GM19452 (cell line): ENCODE results near the gene GJD4.

Experiments used
- ATAC-seq: cut with Tn5 transposase; IDR thresholded peaks from one replicate; pipeline ENCODE4 v1.9.1; 2021; ENCODE audit not compliant: unreplicated experiment

GJD4 gene

GRCh38 chr10:35613597-35614226, 8.6 kb downstream of the GJD4 start:
- ATAC-seq = no peak

GRCh38 chr10:35614312-35614711, 9.2 kb downstream of the GJD4 start:
- no peak for ATAC-seq

- ATAC-seq = no peak
Measured at GRCh38 chr10:35626971-35627507, 21.9 kb downstream of the GJD4 start.

- ATAC-seq = no peak
Measured at GRCh38 chr10:35631404-35631803, 26.3 kb downstream of the GJD4 start.

- no peak for ATAC-seq
Measured at GRCh38 chr10:35632027-35632426, 26.9 kb downstream of the GJD4 start.

GRCh38 chr10:35633006-35633980, 28.2 kb downstream of the GJD4 start:
- ATAC-seq = no peak

- peak; percentile 64 for ATAC-seq
Measured at GRCh38 chr10:35635576-35635975, 30.4 kb downstream of the GJD4 start.

- ATAC-seq = no peak
Measured at GRCh38 chr10:35636956-35637355, 31.8 kb downstream of the GJD4 start.

- ATAC-seq = no peak
Measured at GRCh38 chr10:35637462-35637861, 32.3 kb downstream of the GJD4 start.

- no peak for ATAC-seq
Measured at GRCh38 chr10:35638101-35638500, 33.0 kb downstream of the GJD4 start.

GRCh38 chr10:35639021-35639727, 34.0 kb downstream of the GJD4 start:
- no peak for ATAC-seq

- ATAC-seq = no peak
Measured at GRCh38 chr10:35639728-35640401, 34.7 kb downstream of the GJD4 start.

GRCh38 chr10:35640474-35640873, 35.3 kb downstream of the GJD4 start:
- ATAC-seq = peak; percentile 6

GRCh38 chr10:35640951-35641675, 36.0 kb downstream of the GJD4 start:
- ATAC-seq = peak; percentile 31

GRCh38 chr10:35641676-35642034, 36.5 kb downstream of the GJD4 start:
- ATAC-seq = peak; percentile 21

GRCh38 chr10:35642035-35642792, 37.1 kb downstream of the GJD4 start, which contains the start of gene FZD8:
FZD8 (minus strand) TSS chr10:35642296; CDS start chr10:35641429, 867 bp downstream.
- ATAC-seq = peak; percentile 90

- no peak for ATAC-seq
Measured at GRCh38 chr10:35642793-35643114, 37.6 kb downstream of the GJD4 start.

GRCh38 chr10:35643151-35644049, 38.3 kb downstream of the GJD4 start:
- no peak for ATAC-seq
